ENCODE data around the gene PTPRQ. TPM values are rescaled to one million over a fixed set of nuclear protein-coding genes. Genes with fewer than 3 reads are reported as not detected.
A peak's percentile ranks its signal among the peaks of the same experiment; 100 is the strongest.

The PTPRQ gene
- polyA plus RNA-seq, 6 donors from 2014 or later: not detected

DNA sequence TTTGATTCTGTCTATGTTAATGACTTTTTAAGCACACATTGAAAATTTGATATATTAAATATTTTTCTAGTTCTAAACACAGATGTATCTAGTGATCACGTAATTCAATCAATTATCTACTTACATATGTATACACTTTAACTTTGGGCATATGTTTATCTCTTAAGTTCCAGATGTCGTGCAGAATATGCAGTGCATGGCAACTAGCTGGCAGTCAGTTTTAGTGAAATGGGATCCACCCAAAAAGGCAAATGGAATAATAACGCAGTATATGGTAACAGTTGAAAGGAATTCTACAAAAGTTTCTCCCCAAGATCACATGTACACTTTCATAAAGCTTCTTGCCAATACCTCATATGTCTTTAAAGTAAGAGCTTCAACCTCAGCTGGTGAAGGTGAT lies 105.3 kb downstream of the PTPRQ start:
- ATAC-seq (ENCODE audit: low read depth in 2 of 2): no peak
- no peak overlapping the region for H3K4me3 Mint-ChIP-seq

GRCh38 chr12:80551897-80552296 lies 107.9 kb downstream of the PTPRQ start:
- ATAC-seq (ENCODE audit: low read depth in 2 of 2): no peak
- no peaks in the 10 kb centered on the region for H3K4me1 Mint-ChIP-seq
- H3K4me3 Mint-ChIP-seq: no peak overlapping the region
- H3K27me3 Mint-ChIP-seq: no peaks in the 10 kb centered on the region
- DNase-seq: no peak
- no peaks in the 10 kb centered on the region for H3K9me3 Mint-ChIP-seq
- no peaks in the 10 kb centered on the region for H3K36me3 Mint-ChIP-seq
- no peak overlapping the region for H3K27ac Mint-ChIP-seq

More for the DNA sequence above, 105.3 kb downstream of the PTPRQ start:
- Mint-ChIP-seq H3K4me1 (no peaks in the 10 kb centered on the region), H3K27ac (no peak overlapping the region), H3K36me3 (no peaks in the 10 kb centered on the region), H3K9me3 (no peaks in the 10 kb centered on the region), H3K27me3 (no peaks in the 10 kb centered on the region)
- no peak for DNase-seq

GRCh38 chr12:80553316-80553715 lies 109.3 kb downstream of the PTPRQ start:
- H3K36me3 Mint-ChIP-seq: no peaks in the 10 kb centered on the region
- ATAC-seq (ENCODE audit: low read depth in 2 of 2) (no peak), DNase-seq (no peak)
- H3K27ac Mint-ChIP-seq: no peak overlapping the region
- no peak overlapping the region for H3K4me3 Mint-ChIP-seq
- no peaks in the 10 kb centered on the region for H3K27me3 Mint-ChIP-seq
- no peaks in the 10 kb centered on the region for H3K9me3 Mint-ChIP-seq
- H3K4me1 Mint-ChIP-seq: no peaks in the 10 kb centered on the region

DNA sequence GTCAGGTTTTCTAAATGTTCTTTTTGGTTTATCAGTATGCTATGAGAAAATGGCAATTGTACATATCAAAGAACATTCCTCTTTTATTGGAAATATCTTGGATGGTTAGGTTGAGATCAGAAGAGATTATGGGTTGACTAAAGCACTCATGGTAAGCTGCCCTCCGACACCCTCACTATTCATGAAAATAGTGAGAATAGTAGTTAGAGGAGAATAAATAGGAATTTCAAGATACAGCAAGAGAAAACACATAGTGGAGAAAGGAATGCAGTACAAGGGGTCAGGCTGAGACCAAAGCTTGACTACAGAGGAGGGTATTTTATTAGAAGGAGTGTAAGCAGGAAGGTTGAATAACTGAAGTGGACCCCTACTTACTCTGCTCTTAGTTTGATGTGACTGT lies 112.5 kb downstream of the PTPRQ start:
- H3K4me3 Mint-ChIP-seq: no peak overlapping the region
- ATAC-seq (ENCODE audit: low read depth in 2 of 2) (no peak), DNase-seq (no peak)
- H3K27ac Mint-ChIP-seq: no peak overlapping the region
- no peaks in the 10 kb centered on the region for H3K36me3 Mint-ChIP-seq
- no peaks in the 10 kb centered on the region for H3K27me3 Mint-ChIP-seq
- no peaks in the 10 kb centered on the region for H3K4me1 Mint-ChIP-seq
- peaks cover 0 to 3% (median 0%) of the 10 kb centered on the region in 7 donors for H3K9me3 Mint-ChIP-seq

DNA sequence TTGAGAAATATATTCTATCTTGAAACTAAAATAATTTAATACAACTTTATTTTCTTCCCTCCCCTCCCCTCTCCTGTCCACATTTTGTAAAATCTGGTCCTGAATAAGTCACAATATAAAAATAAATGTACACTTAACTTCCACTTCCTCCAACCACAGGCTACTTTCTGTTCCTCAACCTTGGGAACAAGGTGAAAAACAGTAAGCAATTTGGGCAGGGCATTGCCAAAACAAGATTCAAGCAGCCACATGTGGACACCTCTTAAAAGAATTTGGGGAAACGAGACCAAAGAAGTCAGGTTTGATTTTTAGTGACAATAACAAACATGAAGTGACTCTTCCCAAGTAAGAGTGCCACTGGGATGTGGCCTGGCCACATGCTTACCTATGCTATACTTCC lies 115.7 kb downstream of the PTPRQ start:
- DNase-seq (no peak), ATAC-seq (ENCODE audit: low read depth in 2 of 2) (no peak)
- Mint-ChIP-seq H3K4me3 (no peak overlapping the region), H3K27me3 (no peaks in the 10 kb centered on the region), H3K9me3 (peaks cover 0 to 4% (median 0%) of the 10 kb centered on the region in 7 donors), H3K27ac (no peak overlapping the region), H3K4me1 (no peaks in the 10 kb centered on the region), H3K36me3 (no peaks in the 10 kb centered on the region)

GRCh38 chr12:80565271-80565670 lies 121.2 kb downstream of the PTPRQ start:
- DNase-seq (no peak), ATAC-seq (ENCODE audit: low read depth in 2 of 2) (no peak)
- no peaks in the 10 kb centered on the region for H3K4me1 Mint-ChIP-seq
- peaks cover 0 to 11% (median 6%) of the 10 kb centered on the region in 7 donors for H3K9me3 Mint-ChIP-seq
- peak overlapping the region in 1 of 6 donors; percentile 8 for H3K27ac Mint-ChIP-seq
- no peaks in the 10 kb centered on the region for H3K27me3 Mint-ChIP-seq
- no peak overlapping the region for H3K4me3 Mint-ChIP-seq
- no peaks in the 10 kb centered on the region for H3K36me3 Mint-ChIP-seq

DNA sequence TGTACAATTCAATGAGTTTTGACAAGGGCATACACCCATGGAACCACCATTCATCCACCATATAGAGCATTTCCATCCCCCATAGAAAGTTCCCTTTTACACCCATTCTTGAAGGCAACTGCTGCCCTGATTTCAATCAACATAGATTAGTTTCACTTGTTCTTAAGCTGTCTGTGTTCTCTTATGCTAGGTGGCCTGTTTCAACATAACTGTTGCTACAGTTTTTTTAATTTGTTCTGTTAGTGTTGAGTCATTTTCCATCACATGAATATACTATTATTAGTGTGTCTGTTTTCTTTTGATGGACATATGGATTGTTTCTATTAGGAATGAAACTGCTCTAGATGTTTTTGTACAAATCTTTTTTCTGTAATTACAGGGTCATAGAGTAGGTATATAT lies 123.4 kb downstream of the PTPRQ start:
- no peak for ATAC-seq (ENCODE audit: low read depth in 2 of 2)
- H3K9me3 Mint-ChIP-seq: peaks cover 1 to 13% (median 9%) of the 10 kb centered on the region in 7 donors
- H3K27ac Mint-ChIP-seq: no peak overlapping the region
- no peak for DNase-seq
- no peaks in the 10 kb centered on the region for H3K27me3 Mint-ChIP-seq
- H3K4me1 Mint-ChIP-seq: no peaks in the 10 kb centered on the region
- no peaks in the 10 kb centered on the region for H3K36me3 Mint-ChIP-seq
- H3K4me3 Mint-ChIP-seq: no peak overlapping the region

- no peak for DNase-seq
- peaks cover 0 to 6% (median 2%) of the 10 kb centered on the region in 7 donors for H3K9me3 Mint-ChIP-seq
- no peaks in the 10 kb centered on the region for H3K27me3 Mint-ChIP-seq
- H3K4me1 Mint-ChIP-seq: no peaks in the 10 kb centered on the region
- H3K36me3 Mint-ChIP-seq: no peaks in the 10 kb centered on the region
- ATAC-seq (ENCODE audit: low read depth in 2 of 2): no peak
- H3K4me3 Mint-ChIP-seq: no peak overlapping the region
- H3K27ac Mint-ChIP-seq: no peak overlapping the region
Measured at GRCh38 chr12:80576641-80577418, 132.8 kb downstream of the PTPRQ start.

DNA sequence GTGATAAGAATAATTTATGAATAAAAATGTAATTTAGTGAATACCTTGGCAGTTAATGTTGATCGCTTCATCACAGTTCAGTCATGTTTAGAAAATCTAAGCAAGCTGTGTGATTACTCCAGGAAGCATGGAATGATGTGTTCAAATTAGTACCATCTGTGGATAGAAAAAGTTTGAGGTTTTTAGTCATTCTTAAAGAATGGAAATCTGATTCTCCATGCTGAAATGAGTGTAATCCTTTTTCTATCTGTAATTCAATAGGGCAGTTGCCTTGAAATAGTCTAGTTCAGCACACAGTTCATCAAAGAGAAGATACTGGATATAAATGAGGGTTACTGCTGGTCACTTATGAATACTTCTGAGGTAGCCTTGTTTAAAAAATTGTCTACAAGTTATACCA lies 136.2 kb downstream of the PTPRQ start:
- no peak for DNase-seq
- no peaks in the 10 kb centered on the region for H3K36me3 Mint-ChIP-seq
- no peak overlapping the region for H3K4me3 Mint-ChIP-seq
- ATAC-seq (ENCODE audit: low read depth in 2 of 2): no peak
- H3K9me3 Mint-ChIP-seq: peaks cover 0 to 6% (median 2%) of the 10 kb centered on the region in 7 donors
- H3K4me1 Mint-ChIP-seq: no peaks in the 10 kb centered on the region
- H3K27me3 Mint-ChIP-seq: no peaks in the 10 kb centered on the region
- H3K27ac Mint-ChIP-seq: no peak overlapping the region

GRCh38 chr12:80581783-80582182 lies 137.7 kb downstream of the PTPRQ start:
- Mint-ChIP-seq H3K4me3 (no peak overlapping the region), H3K36me3 (no peaks in the 10 kb centered on the region), H3K27me3 (no peaks in the 10 kb centered on the region), H3K9me3 (peaks cover 0 to 6% (median 2%) of the 10 kb centered on the region in 7 donors), H3K27ac (no peak overlapping the region), H3K4me1 (no peaks in the 10 kb centered on the region)
- ATAC-seq (ENCODE audit: low read depth in 2 of 2) (no peak), DNase-seq (no peak)

GRCh38 chr12:80582431-80582830 lies 138.4 kb downstream of the PTPRQ start:
- Mint-ChIP-seq H3K27ac (no peak overlapping the region), H3K36me3 (no peaks in the 10 kb centered on the region), H3K4me1 (no peaks in the 10 kb centered on the region), H3K9me3 (peaks cover 0 to 5% (median 2%) of the 10 kb centered on the region in 7 donors), H3K27me3 (no peaks in the 10 kb centered on the region), H3K4me3 (no peak overlapping the region)
- DNase-seq (no peak), ATAC-seq (ENCODE audit: low read depth in 2 of 2) (no peak)

GRCh38 chr12:80589077-80589476 lies 145.0 kb downstream of the PTPRQ start:
- Mint-ChIP-seq H3K36me3 (no peaks in the 10 kb centered on the region), H3K4me1 (no peaks in the 10 kb centered on the region), H3K27ac (no peak overlapping the region), H3K4me3 (no peak overlapping the region), H3K9me3 (peaks cover 0 to 5% (median 2%) of the 10 kb centered on the region in 7 donors), H3K27me3 (no peaks in the 10 kb centered on the region)
- DNase-seq (no peak), ATAC-seq (ENCODE audit: low read depth in 2 of 2) (no peak)

DNA sequence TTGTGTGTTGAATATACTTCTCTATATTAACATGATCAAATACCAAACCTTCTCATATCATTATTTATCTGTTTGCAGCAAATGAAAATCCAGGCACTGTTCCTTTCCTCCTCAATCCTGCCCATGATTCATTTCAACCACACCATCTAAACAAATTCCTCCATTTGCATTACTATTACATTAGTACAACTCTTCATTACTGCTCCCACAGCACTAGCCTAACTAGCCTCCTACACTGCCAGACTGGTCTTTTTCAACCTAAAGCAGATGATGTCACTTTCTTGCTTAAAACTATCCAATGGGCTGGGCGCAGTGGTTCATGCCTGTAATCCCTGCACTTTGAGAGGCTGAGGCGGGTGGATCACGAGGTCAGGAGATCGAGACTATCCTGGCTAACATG lies 146.1 kb downstream of the PTPRQ start:
- Mint-ChIP-seq H3K4me1 (no peaks in the 10 kb centered on the region), H3K4me3 (no peak overlapping the region), H3K36me3 (no peaks in the 10 kb centered on the region), H3K9me3 (peaks cover 0 to 5% (median 2%) of the 10 kb centered on the region in 7 donors), H3K27me3 (no peaks in the 10 kb centered on the region), H3K27ac (no peak overlapping the region)
- ATAC-seq (ENCODE audit: low read depth in 2 of 2) (no peak), DNase-seq (no peak)

DNA sequence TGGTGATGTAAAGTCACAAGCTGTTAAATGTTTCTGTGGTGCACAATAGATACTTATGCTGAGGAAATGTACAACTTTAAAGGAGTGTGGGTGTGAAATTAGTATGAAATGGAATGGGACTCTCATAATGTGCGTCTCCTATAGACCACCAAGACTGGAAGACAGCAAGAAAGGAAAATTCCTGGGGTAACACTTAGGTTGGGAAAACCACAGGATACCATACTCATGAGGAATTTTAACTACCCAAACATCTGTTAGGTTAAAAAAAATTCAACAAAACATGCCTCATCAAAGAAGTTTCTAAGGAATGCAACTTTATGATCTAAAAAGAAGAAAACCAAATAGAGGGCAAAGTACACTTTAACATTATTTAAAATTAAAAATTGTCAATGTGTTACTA lies 149.7 kb downstream of the PTPRQ start:
- H3K36me3 Mint-ChIP-seq: no peaks in the 10 kb centered on the region
- ATAC-seq (ENCODE audit: low read depth in 2 of 2): no peak
- peaks cover 0 to 2% (median 0%) of the 10 kb centered on the region in 7 donors for H3K9me3 Mint-ChIP-seq
- no peak overlapping the region for H3K27ac Mint-ChIP-seq
- no peaks in the 10 kb centered on the region for H3K27me3 Mint-ChIP-seq
- DNase-seq: no peak
- no peak overlapping the region for H3K4me3 Mint-ChIP-seq
- no peaks in the 10 kb centered on the region for H3K4me1 Mint-ChIP-seq

Data from naive B cell (primary cell).